Chondrocyte (in vitro differentiated cells): ENCODE measurements around the gene ALDH18A1. TPM values are rescaled to one million over a fixed set of nuclear protein-coding genes. Genes with fewer than 3 reads are reported as not detected.
"Not testable (repeated sequence)": the region's sequence is repeated elsewhere in the genome, so short reads cannot be mapped to it uniquely, and the experiment has no call there.

Experiments used
- DNase-seq: peaks from one replicate; pipeline ENCODE4 v3.0.0; 2021; ENCODE audit warnings: mixed read lengths, low spot score
- H3K27ac Mint-ChIP-seq: one replicate; pipeline ENCODE4 v1.8.0; 2021; ENCODE audit warnings: mild to moderate bottlenecking, moderate library complexity, mixed read lengths; ENCODE audit not compliant: unreplicated experiment
- H3K27me3 Mint-ChIP-seq: 2 replicates; pipeline ENCODE4 v1.8.0; 2021; ENCODE audit warnings: low read depth, mixed read lengths
- H3K36me3 Mint-ChIP-seq: 2 replicates; pipeline ENCODE4 v1.8.0; 2021; ENCODE audit warnings: low read depth, mixed read lengths
- H3K4me1 Mint-ChIP-seq: 2 replicates; pipeline ENCODE4 v1.8.0; 2021; ENCODE audit warnings: low read depth, mild to moderate bottlenecking, mixed read lengths
- H3K4me3 Mint-ChIP-seq: one replicate; pipeline ENCODE4 v1.8.0; 2021; ENCODE audit warnings: mild to moderate bottlenecking, moderate library complexity, mixed read lengths; ENCODE audit not compliant: unreplicated experiment
- H3K9me3 Mint-ChIP-seq: 2 replicates; pipeline ENCODE4 v1.8.0; 2021; ENCODE audit warnings: low read depth, mixed read lengths
- CTCF ChIP-seq: fragments of 200-600 bp; sonication (generic); IDR thresholded peaks from 2 replicates; pipeline ENCODE4 v1.5.0; 2021; ENCODE audit warnings: antibody characterized with exemption, mild to moderate bottlenecking, moderate library complexity
- total RNA-seq: library from RNA; stranded (reverse); gene quantifications from 3 replicates; pipeline ENCODE4 v1.2.1, GENCODE V29; 2021

Gene ALDH18A1
- total RNA-seq, 1 donor from 2014 or later: 132 TPM

DNA sequence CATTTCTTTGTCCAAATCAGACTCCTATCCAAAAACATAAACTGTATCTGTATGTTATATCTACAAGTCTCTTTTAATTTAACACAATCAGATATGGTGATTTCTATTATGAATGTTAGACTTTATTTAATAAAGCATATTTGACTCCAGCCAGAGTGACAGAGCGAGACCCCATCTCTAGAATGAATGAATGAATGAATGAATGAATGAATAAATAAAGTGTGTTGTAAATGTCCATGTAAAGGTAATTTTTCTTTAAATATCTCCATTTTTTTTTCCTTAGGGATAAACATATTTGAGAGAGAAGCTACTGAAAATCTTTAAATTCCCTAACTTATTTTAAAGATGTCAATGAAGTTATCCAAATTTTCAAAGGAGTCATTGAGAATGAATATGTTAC lies 18.1 kb upstream of the ALDH18A1 start:
- H3K27me3 Mint-ChIP-seq: no peaks in the 10 kb centered on the region

DNA sequence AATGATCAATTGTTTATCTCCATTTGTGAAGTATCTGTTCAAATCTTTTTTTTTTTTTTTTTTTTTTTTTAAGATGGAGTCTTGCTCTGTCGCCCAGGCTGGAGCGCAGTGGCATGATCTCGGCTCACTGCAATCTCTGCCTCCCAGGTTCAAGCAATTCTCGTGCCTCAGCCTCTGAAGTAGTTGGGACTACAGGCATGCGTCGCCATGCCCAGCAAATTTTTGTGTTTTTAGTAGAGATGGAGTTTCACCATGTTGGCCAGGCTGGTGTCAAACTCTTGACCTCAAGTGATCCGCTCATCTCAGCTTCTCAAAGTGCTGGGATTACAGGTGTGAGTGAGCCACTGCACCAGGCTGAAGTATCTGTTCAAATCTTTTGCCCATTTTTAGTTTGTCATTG lies 16.1 kb upstream of the ALDH18A1 start:
- H3K27ac Mint-ChIP-seq, H3K4me1 Mint-ChIP-seq, H3K4me3 Mint-ChIP-seq, H3K9me3 Mint-ChIP-seq, H3K27me3 Mint-ChIP-seq, DNase-seq: not testable (repeated sequence)
- peaks cover 16% of the 10 kb centered on the region for H3K36me3 Mint-ChIP-seq

More for the DNA sequence above, 18.1 kb upstream of the ALDH18A1 start:
- H3K9me3 Mint-ChIP-seq: no peaks in the 10 kb centered on the region
- no peak for TF ChIP-seq CTCF
- no peaks in the 10 kb centered on the region for H3K4me1 Mint-ChIP-seq
- no peak overlapping the region for H3K4me3 Mint-ChIP-seq
- H3K36me3 Mint-ChIP-seq: peaks cover 5% of the 10 kb centered on the region
- H3K27ac Mint-ChIP-seq: no peak overlapping the region
- no peak for DNase-seq

- DNase-seq: no peak
- Mint-ChIP-seq H3K36me3 (peaks cover 13% of the 10 kb centered on the region), H3K9me3 (no peaks in the 10 kb centered on the region), H3K4me3 (no peak overlapping the region), H3K4me1 (peaks cover 5% of the 10 kb centered on the region), H3K27me3 (no peaks in the 10 kb centered on the region), H3K27ac (no peak overlapping the region)
- TF ChIP-seq CTCF: no peak
Measured at GRCh38 chr10:95664543-95664942, 8.0 kb upstream of the ALDH18A1 start.

- DNase-seq: no peak
- TF ChIP-seq CTCF: no peak
- no peak overlapping the region for H3K4me3 Mint-ChIP-seq
- peaks cover 7% of the 10 kb centered on the region for H3K36me3 Mint-ChIP-seq
- no peaks in the 10 kb centered on the region for H3K27me3 Mint-ChIP-seq
- no peak overlapping the region for H3K27ac Mint-ChIP-seq
- H3K9me3 Mint-ChIP-seq: no peaks in the 10 kb centered on the region
- H3K4me1 Mint-ChIP-seq: peaks cover 5% of the 10 kb centered on the region
Measured at GRCh38 chr10:95663496-95663895, 7.0 kb upstream of the ALDH18A1 start.

DNA sequence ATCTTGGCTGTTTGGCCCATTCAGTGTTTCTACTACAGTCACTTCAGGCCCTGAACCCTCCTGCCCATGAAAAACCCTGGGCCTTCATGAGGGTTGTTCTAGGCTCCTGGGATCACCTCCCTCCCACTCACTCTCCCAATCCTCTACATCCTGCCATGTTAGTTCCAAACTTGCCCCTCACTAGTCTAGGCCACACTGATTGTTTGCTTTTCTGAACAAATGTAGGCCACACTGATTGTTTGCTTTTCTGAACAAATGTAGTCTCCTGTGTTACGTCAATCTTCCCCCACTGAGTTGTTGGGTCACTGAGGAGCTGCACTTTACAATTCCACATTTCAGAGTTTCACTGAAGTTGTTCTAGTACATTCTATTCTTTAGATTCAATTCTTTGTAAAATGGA lies 5.3 kb upstream of the ALDH18A1 start:
- peaks cover 3% of the 10 kb centered on the region for H3K36me3 Mint-ChIP-seq
- H3K9me3 Mint-ChIP-seq: no peaks in the 10 kb centered on the region
- H3K27ac Mint-ChIP-seq: no peak overlapping the region

More for the DNA sequence above, 5.3 kb upstream of the ALDH18A1 start:
- no peak overlapping the region for H3K4me3 Mint-ChIP-seq
- no peak for TF ChIP-seq CTCF
- no peak for DNase-seq
- no peaks in the 10 kb centered on the region for H3K27me3 Mint-ChIP-seq
- peaks cover 8% of the 10 kb centered on the region for H3K4me1 Mint-ChIP-seq
